Caco-2 (cell line): ENCODE measurements around the gene CDC42BPA. TPM values are rescaled to one million over a fixed set of nuclear protein-coding genes. Genes with fewer than 3 reads are reported as not detected.

Experiments
- BruUV-seq: library from RNA; stranded (reverse); fragments of 400-500 nt; replicated peaks from 2 replicates; lab custom pipeline; 2021; lab: Mats Ljungman, UMichigan
- CTCF ChIA-PET: fragments of 300-600 bp; sonication (Branson Sonifier 250); formaldehyde crosslinking; loops from one replicate; lab custom pipeline; 2022; ENCODE audit warnings: antibody characterized with exemption; lab: Charles Lee
- POLR2A ChIA-PET: fragments of 300-600 bp; sonication (Branson Sonifier 250); formaldehyde crosslinking; loops from one replicate; lab custom pipeline; 2022; ENCODE audit warnings: antibody characterized with exemption; lab: Charles Lee
- DNase-seq, 2 experiments: peaks; one replicate each; pipeline versions ENCODE4 v3.0.0 to v3.0.0-alpha.2; 2020 to 2022
- H3K27me3 ChIP-seq: replicated peaks from 2 replicates; pipeline ENCODE4 v1.6.0; 2011; ENCODE audit warnings: low read length; ENCODE audit not compliant: control insufficient read depth, insufficient read depth
- H3K36me3 ChIP-seq: 2 replicates; pipeline ENCODE4 v1.5.1; 2011; ENCODE audit warnings: low read length; ENCODE audit not compliant: control insufficient read depth, insufficient read depth
- H3K4me1 ChIP-seq: fragments of 250-450 bp; sonication (Bioruptor Pico); 2 replicates; pipeline ENCODE4 v1.5.1; 2020; ENCODE audit warnings: mild to moderate bottlenecking
- H3K4me3 ChIP-seq: 2 replicates; pipeline ENCODE4 v1.5.1; 2011; ENCODE audit warnings: low read depth, mild to moderate bottlenecking, control low read depth, low read length
- H3K9me3 ChIP-seq: fragments of 250-450 bp; sonication (Bioruptor Pico); 2 replicates; pipeline ENCODE4 v1.5.1; 2020; ENCODE audit warnings: mild to moderate bottlenecking, moderate library complexity
- H3K27ac Mint-ChIP-seq: one replicate; pipeline ENCODE4 v1.8.0; 2022; ENCODE audit warnings: mixed read lengths; ENCODE audit not compliant: unreplicated experiment
- H3K27me3 Mint-ChIP-seq: one replicate; pipeline ENCODE4 v1.8.0; 2022; ENCODE audit warnings: mixed read lengths; ENCODE audit not compliant: insufficient read depth, unreplicated experiment
- H3K36me3 Mint-ChIP-seq: one replicate; pipeline ENCODE4 v1.8.0; 2022; ENCODE audit warnings: mild to moderate bottlenecking, mixed read lengths; ENCODE audit not compliant: insufficient read depth, unreplicated experiment
- H3K4me1 Mint-ChIP-seq: one replicate; pipeline ENCODE4 v1.8.0; 2022; ENCODE audit warnings: low read depth, mixed read lengths; ENCODE audit not compliant: unreplicated experiment
- H3K4me3 Mint-ChIP-seq: one replicate; pipeline ENCODE4 v1.8.0; 2022; ENCODE audit warnings: mild to moderate bottlenecking, moderate library complexity, mixed read lengths; ENCODE audit not compliant: unreplicated experiment
- H3K9me3 Mint-ChIP-seq: one replicate; pipeline ENCODE4 v1.8.0; 2022; ENCODE audit warnings: mixed read lengths; ENCODE audit not compliant: unreplicated experiment
- CTCF ChIP-seq, 2 experiments: fragments of 200-600 bp in 1 of 2; IDR thresholded peaks; 1 replicate in 1 of 2; 2 replicates in 1 of 2; pipeline versions ENCODE4 v1.5.1 to v1.8.0; 2011 to 2022; ENCODE audit warnings: antibody characterized with exemption in 1 of 2, control low read depth in 1 of 2, inconsistent platforms in 1 of 2, low read depth in 1 of 2, low read length in 1 of 2, mild to moderate bottlenecking in 1 of 2, moderate library complexity in 1 of 2; ENCODE audit not compliant: insufficient read depth in 1 of 2, severe bottlenecking in 1 of 2, unreplicated experiment in 1 of 2
- intact Hi-C: fragments of 100-400 bp; cut with micrococcal nuclease; formaldehyde crosslinking; loops from one replicate; pipeline ENCODE4 v1.10.0; 2022; ENCODE audit not compliant: unreplicated experiment
- total RNA-seq: library from RNA; stranded (reverse); gene quantifications from 2 replicates; pipeline ENCODE4 v1.2.3, GENCODE V29; 2022

Gene CDC42BPA
- total RNA-seq, 1 experiment from 2014 or later = 38.3 TPM

DNA sequence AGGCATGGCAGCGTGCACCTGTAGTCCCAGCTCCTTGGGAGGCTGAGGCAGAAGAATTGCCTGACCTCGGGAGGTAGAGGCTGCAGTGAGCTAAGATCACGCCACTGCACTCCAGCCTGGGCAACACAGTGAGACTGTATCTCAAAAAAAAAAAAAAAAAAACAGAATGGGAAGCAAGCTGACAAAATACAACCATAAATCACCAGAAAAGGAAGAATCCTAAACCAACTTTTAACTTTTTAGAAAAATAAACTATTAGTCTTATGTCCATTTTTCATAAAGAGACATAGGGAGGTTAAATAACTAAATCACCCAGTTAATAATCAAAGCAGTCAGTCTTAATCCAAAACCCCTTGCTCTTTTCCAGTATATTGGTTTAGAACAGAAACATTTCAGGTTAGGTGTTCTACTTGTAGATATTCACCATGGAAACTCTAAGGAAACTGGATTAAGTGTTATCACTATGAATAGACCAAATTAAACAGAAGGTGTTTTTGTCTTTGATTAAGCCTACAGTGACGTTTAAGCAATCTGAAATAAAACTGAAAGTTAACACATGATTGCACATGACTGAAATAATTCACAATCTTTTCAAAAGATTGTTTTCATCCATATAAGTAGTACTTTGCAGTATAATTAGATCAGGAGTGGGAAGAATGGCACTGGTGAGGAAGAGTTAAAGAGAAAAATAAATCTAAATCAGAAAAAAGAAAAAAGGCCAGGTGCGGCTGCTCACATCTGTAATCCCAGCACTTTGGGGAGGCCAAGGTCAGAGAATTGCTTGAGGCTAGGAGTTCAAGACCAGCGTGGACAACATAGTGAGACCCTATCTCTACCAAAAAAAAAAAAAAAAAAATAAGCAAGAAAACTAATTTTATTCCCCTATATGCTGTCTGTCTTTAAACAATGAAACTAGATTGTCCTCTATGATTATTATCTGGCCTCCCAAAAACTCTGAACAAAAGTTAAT, 9.6 kb downstream of the CDC42BPA start:
- no peaks in the 10 kb centered on the region for H3K36me3 Mint-ChIP-seq
- no peaks in the 10 kb centered on the region for H3K27me3 Mint-ChIP-seq
- H3K4me1 Mint-ChIP-seq = peaks cover 20% of the 10 kb centered on the region
- no peak overlapping the region for H3K4me3 ChIP-seq
- POLR2A ChIA-PET = no interaction called here
- no peaks in the 10 kb centered on the region for H3K9me3 ChIP-seq
- intact Hi-C loops = no loop called here
- no peak overlapping the region for H3K27ac Mint-ChIP-seq
- no peak for DNase-seq
- no TSS peak for BruUV-seq
- H3K9me3 Mint-ChIP-seq = no peaks in the 10 kb centered on the region
- no peak for TF ChIP-seq CTCF (IDR thresholded peaks at IDR 0.05; ENCODE audit: insufficient read depth in 1 of 2, low read depth in 1 of 2, low read length in 1 of 2, severe bottlenecking in 1 of 2, unreplicated experiment in 1 of 2)
- H3K4me1 ChIP-seq = no peaks in the 10 kb centered on the region; the same call in 1 of the 2 replicates
- no peak overlapping the region for H3K4me3 Mint-ChIP-seq
- CTCF ChIA-PET = no interaction called here
- H3K27me3 ChIP-seq = no peaks in the 10 kb centered on the region
- no peaks in the 10 kb centered on the region for H3K36me3 ChIP-seq

DNA sequence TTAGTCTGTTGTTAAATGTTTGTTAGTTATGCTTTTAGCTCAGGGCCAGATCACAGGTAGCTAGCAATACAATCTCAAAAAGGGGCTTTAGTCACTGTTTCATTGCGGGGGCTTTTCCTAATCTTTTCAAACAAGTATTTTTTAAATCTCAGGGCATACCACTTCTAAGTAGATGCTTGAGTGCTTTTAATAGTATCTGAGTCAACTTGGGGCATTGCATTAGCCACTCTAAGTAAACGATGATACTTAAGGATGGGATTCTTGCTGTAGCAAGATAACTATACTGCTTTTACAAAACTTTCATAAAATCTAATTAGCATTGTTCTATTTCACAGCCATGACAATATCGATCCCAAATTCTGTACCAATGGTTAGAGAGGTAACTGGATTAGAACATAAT, 11.6 kb downstream of the CDC42BPA start:
- Histone ChIP-seq H3K27me3 (no peaks in the 10 kb centered on the region), H3K4me3 (no peak overlapping the region), H3K9me3 (no peaks in the 10 kb centered on the region), H3K4me1 (no peaks in the 10 kb centered on the region), H3K36me3 (no peaks in the 10 kb centered on the region)
- no TSS peak for BruUV-seq
- peaks cover 17% of the 10 kb centered on the region for H3K4me1 Mint-ChIP-seq
- no peak for TF ChIP-seq CTCF (IDR thresholded peaks at IDR 0.05; ENCODE audit: insufficient read depth in 1 of 2, low read depth in 1 of 2, low read length in 1 of 2, severe bottlenecking in 1 of 2, unreplicated experiment in 1 of 2)
- intact Hi-C loops = no loop called here
- no peak for DNase-seq
- CTCF ChIA-PET = no interaction called here
- H3K4me3 Mint-ChIP-seq = no peak overlapping the region
- POLR2A ChIA-PET = no interaction called here
- H3K9me3 Mint-ChIP-seq = no peaks in the 10 kb centered on the region
- H3K27ac Mint-ChIP-seq = no peak overlapping the region
- H3K36me3 Mint-ChIP-seq = no peaks in the 10 kb centered on the region
- no peaks in the 10 kb centered on the region for H3K27me3 Mint-ChIP-seq

- Histone ChIP-seq H3K36me3 (no peaks in the 10 kb centered on the region), H3K4me3 (no peak overlapping the region), H3K27me3 (no peaks in the 10 kb centered on the region), H3K9me3 (no peaks in the 10 kb centered on the region), H3K4me1 (no peaks in the 10 kb centered on the region)
- no peak for DNase-seq
- ChIA-PET POLR2A (no interaction called here), CTCF (no interaction called here)
- no TSS peak for BruUV-seq
- H3K36me3 Mint-ChIP-seq = no peaks in the 10 kb centered on the region
- peaks cover 14% of the 10 kb centered on the region for H3K4me1 Mint-ChIP-seq
- intact Hi-C loops = no loop called here
- no peaks in the 10 kb centered on the region for H3K27me3 Mint-ChIP-seq
- H3K9me3 Mint-ChIP-seq = no peaks in the 10 kb centered on the region
- no peak overlapping the region for H3K4me3 Mint-ChIP-seq
- no peak for TF ChIP-seq CTCF (IDR thresholded peaks at IDR 0.05; ENCODE audit: insufficient read depth in 1 of 2, low read depth in 1 of 2, low read length in 1 of 2, severe bottlenecking in 1 of 2, unreplicated experiment in 1 of 2)
- H3K27ac Mint-ChIP-seq = no peak overlapping the region
Observed at GRCh38 chr1:227305894-227306626, 12.2 kb downstream of the CDC42BPA start.
